ENCODE measurements around the gene GPR146.
A peak's percentile ranks its signal among the peaks of the same experiment; 100 is the strongest.

GPR146 gene

DNA sequence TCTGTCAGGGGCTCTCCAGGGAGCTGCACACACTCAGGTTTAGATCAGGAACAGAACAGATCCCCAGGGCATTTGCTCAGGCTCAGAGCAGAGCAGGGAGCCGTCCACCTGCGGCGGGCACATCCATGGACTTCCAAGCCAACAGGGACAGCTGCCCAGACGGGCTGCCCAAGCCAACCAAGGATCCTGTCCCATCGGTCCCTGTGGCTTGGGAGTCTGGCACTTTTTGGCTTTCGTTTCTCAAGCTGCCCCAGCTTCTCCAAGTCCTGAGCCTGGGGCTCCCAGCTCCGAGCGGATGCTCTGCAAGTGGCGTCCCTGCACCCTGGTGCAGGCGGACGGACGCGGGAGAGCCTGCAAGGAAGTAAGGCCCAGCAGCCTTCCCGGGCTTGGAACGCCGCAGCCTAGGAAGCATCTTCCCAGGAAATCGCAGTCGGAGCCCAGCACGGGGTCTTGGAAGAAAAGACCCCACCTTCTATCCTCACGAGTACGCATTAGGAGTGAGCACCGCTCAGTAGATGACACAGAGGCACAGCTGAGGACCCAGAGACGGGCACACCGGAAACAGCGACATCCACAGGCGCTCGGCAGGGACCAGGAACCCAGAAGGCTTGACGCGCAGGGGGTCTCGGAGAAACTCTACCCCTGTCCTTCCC is 6.0 kb downstream of the GPR146 start:
- Mint-ChIP-seq H3K4me3 (no peak overlapping the region), H3K36me3 (ENCODE audit: low read depth) (no peaks in the 10 kb centered on the region), H3K4me1 (peaks cover 44% of the 10 kb centered on the region), H3K9me3 (no peaks in the 10 kb centered on the region), H3K27me3 (ENCODE audit: low read depth) (no peaks in the 10 kb centered on the region), H3K27ac (no peak overlapping the region)
- TF ChIP-seq, protein P1, sequence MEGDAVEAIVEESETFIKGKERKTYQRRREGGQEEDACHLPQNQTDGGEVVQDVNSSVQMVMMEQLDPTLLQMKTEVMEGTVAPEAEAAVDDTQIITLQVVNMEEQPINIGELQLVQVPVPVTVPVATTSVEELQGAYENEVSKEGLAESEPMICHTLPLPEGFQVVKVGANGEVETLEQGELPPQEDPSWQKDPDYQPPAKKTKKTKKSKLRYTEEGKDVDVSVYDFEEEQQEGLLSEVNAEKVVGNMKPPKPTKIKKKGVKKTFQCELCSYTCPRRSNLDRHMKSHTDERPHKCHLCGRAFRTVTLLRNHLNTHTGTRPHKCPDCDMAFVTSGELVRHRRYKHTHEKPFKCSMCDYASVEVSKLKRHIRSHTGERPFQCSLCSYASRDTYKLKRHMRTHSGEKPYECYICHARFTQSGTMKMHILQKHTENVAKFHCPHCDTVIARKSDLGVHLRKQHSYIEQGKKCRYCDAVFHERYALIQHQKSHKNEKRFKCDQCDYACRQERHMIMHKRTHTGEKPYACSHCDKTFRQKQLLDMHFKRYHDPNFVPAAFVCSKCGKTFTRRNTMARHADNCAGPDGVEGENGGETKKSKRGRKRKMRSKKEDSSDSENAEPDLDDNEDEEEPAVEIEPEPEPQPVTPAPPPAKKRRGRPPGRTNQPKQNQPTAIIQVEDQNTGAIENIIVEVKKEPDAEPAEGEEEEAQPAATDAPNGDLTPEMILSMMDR (IDR thresholded peaks at IDR 0.05; ENCODE audit: unreplicated experiment in 3 of 3) = no peak

DNA sequence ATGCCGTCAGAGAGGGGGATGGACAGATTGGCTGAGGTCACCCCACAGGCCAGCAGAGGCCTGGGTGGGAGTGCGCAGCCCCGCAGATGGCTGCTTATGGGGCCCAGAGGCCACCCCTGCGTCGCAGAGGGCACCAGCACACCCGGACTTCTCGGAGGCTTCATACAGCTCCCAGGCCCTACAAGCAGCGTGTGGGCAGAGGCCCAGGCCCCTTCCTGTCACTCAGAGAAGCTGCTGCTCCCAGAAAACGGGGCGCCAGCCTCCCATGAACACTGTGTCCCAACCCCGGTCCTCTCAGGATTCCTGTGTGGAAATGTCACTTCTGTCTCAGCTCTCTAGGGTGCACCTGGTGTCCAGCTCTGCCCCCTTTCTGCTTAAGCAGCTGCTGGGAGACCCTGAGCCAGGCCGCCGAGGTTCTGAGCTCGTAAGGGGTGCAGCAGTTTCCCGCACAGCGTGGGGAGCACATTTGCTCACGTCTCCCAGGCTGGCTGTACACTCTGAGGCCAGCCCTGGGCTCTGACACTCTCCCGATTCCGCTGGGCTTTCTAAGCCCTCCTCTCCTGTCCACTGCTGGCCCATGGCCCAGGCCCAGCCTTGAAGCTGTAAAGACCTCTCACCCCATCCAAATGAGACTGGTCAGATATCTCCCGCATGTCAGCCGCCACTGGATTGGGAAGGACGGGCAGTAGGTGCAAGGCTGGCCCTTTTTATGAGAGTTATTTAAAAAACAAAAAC is 6.8 kb downstream of the GPR146 start:
- TF ChIP-seq, protein P1 (IDR thresholded peaks at IDR 0.05; ENCODE audit: unreplicated experiment in 3 of 3) = no peak
- Mint-ChIP-seq H3K27me3 (ENCODE audit: low read depth) (no peaks in the 10 kb centered on the region), H3K36me3 (ENCODE audit: low read depth) (no peaks in the 10 kb centered on the region), H3K4me1 (peaks cover 38% of the 10 kb centered on the region), H3K9me3 (no peaks in the 10 kb centered on the region), H3K27ac (peak overlapping the region in 2 of 3 experiments; percentile 69 to 82), H3K4me3 (no peak overlapping the region)

DNA sequence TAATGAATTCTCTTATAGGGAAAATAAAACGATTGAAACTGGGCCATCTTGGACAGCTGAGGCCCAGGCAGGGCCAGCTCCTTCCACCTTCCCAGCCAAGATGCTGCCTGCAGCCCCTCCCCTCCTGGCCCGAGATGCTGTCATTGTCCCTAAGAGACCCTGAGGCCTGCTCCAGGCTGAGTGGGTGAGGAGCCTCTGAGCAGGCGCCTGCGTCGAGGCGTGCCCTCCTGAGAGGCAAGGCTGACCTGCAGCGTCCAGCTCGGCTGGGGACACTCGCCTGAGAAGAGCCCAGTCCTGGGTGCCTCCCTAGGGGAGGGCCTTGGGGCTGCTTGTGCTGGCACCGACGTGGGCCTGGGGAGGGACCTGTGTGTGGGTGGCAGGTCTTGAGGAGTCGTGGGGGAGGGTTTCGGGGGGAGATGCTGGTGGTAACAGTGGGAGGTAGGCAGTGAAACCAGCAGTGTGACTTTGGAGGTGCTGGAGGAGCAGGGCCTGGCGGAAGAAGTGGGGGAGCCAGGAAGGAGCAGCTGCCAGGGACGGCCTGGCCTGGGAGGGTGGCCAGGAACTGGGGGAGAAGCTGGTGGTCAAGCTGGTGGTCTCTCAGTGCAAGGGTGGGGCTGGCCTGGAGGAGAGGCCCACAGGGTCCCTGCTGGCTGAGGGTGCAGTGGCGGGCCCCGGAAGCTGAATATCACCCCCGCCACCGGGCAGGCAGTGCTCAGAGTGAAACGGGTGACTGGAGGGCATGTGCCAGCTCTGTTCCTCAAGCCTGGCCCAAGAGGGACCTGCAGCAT is 7.9 kb downstream of the GPR146 start:
- no peaks in the 10 kb centered on the region for H3K27me3 Mint-ChIP-seq (ENCODE audit: low read depth)
- peak overlapping the region in 1 of 3 experiments; percentile 20 for H3K4me3 Mint-ChIP-seq
- no peaks in the 10 kb centered on the region for H3K9me3 Mint-ChIP-seq
- peaks cover 32% of the 10 kb centered on the region for H3K4me1 Mint-ChIP-seq
- H3K36me3 Mint-ChIP-seq (ENCODE audit: low read depth) = no peaks in the 10 kb centered on the region
- TF ChIP-seq, protein P1 (IDR thresholded peaks at IDR 0.05; ENCODE audit: unreplicated experiment in 3 of 3) = no peak
- H3K27ac Mint-ChIP-seq = peak overlapping the region; percentile 51 to 82 (median 69)

DNA sequence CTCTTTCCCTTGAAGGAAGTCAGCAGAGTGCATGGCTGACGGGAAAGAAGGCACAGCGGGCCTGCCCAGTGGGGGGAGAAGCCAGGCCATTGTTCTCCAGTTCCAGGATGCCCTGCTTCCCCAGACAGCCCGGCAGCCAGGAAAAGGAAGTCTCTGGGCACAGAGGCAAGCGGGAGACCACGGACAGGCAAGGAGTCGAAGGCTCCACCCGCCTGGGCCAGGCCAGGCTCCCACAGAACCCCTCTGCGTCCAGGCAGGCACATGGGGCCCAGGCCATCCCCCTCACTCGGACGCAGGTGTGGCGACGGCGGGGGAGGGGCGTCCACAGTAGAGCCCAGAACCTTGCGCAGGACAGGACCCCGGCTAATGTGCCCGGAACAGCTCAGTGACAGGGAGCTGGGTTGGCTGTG is 8.7 kb downstream of the GPR146 start:
- Mint-ChIP-seq H3K27ac (peak overlapping the region in 1 of 3 experiments; percentile 28), H3K4me3 (no peak overlapping the region)

GRCh38 chr7:1053816-1054370 is 9.5 kb downstream of the GPR146 start:
- Mint-ChIP-seq H3K9me3 (no peaks in the 10 kb centered on the region), H3K36me3 (ENCODE audit: low read depth) (peaks cover 8% of the 10 kb centered on the region), H3K4me3 (peak overlapping the region in 1 of 3 experiments; percentile 33), H3K4me1 (peaks cover 34% of the 10 kb centered on the region), H3K27me3 (ENCODE audit: low read depth) (no peaks in the 10 kb centered on the region), H3K27ac (peak overlapping the region; percentile 69 to 83 (median 78))
- TF ChIP-seq, protein P1 (IDR thresholded peaks at IDR 0.05; ENCODE audit: unreplicated experiment in 3 of 3) = no peak

More for the DNA sequence above, 8.7 kb downstream of the GPR146 start:
- Mint-ChIP-seq H3K9me3 (no peaks in the 10 kb centered on the region), H3K4me1 (peaks cover 29% of the 10 kb centered on the region), H3K27me3 (ENCODE audit: low read depth) (no peaks in the 10 kb centered on the region), H3K36me3 (ENCODE audit: low read depth) (no peaks in the 10 kb centered on the region)
- TF ChIP-seq, protein P1 (IDR thresholded peaks at IDR 0.05; ENCODE audit: unreplicated experiment in 3 of 3) = no peak
